ENCODE data around the gene CISD1.

The CISD1 gene

DNA sequence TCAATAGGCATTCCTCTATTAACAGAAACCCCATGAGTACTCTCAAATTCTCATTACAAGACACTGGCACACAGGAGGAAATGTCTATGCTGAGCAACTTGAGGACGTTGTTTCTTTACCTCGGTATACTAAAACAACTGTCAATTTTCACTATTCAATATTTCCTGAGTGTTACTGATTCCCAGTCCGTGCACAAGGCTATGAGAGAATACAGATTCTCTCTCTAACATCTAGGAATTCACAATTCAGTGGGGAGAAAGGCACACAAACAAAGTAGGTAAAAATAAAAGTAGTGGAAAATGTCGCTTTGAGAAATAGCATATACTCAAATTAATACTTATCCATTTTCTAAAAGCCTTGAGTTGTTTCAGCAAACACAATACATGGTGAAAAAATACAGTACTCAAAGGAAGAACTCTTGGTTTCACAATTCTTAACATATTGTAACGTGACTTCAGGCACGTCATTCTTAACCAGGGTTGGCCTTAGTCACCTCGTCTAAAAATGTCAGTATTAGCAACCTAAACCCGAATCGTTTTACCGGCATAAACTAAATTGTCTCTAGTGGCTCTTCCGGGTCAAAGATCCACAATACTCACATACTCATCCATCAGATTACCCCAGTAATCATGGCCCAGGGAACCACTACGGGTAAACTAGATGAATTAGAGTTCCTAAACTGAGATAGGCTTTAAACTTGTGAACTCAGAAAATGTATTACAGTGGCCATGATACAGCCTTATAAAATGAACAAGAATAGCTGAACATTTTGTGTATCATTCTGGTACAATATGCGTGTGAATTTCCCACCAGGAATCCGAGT is 2.7 kb upstream of the CISD1 start:
- peak; percentile 74 for DNase-seq (ENCODE audit: low read depth)

DNA sequence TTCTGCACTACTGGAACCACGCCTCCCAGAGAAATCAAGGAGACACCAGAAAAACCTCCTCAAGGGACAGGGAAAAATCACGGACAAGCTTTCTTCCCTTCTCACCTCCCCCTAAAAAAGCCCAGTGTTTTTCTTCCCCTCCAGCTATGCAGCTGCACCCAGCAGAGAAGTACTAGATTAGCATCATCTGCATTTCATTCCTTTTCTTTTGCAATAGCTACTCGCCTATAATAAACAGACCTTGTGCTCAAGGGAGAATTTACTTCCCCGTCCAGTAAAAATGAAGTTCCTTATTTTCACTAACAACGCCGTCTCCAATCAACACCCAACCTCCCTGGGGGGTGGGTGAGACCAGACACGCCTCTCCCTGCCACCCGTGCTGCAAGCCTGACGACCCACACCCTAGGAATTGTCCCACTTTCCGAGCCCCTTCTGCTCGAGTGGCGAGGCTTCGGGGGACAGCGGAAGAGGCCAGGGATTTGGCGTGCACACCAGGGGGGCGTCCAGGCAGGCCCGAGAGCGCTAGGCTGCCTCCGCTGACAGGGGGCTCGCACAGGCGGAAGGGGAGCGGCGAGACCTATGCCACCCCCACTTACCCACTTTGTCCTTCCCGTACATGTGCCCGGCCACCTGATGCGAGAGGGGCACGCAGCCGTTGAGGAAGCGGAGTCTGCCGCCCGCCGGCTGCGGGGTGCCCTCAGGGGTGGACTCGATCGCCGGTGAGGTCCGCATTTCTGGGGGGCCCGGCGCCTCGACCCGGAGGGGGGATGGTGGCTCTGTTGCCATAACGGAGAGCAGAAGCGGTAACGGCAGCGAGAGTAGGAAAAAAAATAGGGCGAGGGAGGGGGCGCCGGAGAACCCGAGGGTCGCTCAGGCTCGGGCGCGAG is 1.9 kb upstream of the CISD1 start:
- peak; percentile 78 for DNase-seq (ENCODE audit: low read depth)

GRCh38 chr10:58267713-58268453 is 1.1 kb upstream of the CISD1 start, which contains the start of gene IPMK:
Gene IPMK (minus strand): TSS chr10:58267894. CDS start chr10:58267611, 283 bp downstream.
- peak; percentile 93 for DNase-seq (ENCODE audit: low read depth)

DNA sequence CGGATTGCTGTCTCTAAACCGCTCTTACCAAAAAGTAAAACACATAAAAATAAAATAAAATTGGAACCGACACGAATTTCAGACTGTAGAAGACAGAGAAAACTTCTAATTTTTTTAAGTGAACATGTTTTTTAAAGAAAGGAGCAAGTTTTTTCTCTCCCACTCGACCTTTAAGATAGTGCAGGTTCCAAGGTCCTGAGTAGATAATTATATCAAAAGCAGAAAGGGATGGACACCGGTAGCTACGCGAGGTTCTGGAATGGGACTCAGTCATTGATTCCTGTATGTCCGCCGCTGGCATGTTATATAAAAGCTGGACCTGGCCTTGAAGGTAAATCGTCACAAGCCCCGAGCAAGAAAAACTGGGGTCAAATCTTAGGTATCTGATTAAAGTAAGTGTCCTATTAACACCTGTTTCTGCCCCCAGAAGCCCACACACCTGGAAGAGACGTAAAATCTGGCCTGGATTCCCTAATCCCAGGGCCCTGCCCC is 462 bp upstream of the CISD1 start:
- no peak for DNase-seq (ENCODE audit: low read depth)

DNA sequence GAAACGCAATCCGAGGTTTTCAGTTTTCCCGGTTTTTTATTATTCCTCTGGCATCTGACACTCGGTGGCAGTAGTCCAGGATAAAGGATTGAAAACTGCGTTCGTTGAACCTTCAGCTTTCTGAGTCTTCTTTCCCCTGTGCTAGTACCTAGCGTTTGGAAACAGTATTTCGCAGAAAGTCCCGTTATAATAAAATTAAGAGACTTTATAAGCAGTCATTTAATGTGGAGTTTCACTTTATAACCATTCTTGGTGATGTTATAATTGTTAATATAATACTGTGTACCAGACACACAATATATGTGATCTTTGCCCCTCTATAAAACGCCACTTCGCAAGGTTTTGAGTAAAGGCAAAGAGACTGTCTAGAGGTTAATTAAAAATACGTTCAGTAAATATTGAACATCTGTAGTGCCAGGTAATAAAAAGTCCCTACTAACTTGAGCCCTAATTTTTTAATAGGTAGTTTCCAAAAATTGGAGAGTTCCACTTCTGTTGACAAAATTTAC is 874 bp downstream of the CISD1 start:
- no peak for DNase-seq (ENCODE audit: low read depth)

DNA sequence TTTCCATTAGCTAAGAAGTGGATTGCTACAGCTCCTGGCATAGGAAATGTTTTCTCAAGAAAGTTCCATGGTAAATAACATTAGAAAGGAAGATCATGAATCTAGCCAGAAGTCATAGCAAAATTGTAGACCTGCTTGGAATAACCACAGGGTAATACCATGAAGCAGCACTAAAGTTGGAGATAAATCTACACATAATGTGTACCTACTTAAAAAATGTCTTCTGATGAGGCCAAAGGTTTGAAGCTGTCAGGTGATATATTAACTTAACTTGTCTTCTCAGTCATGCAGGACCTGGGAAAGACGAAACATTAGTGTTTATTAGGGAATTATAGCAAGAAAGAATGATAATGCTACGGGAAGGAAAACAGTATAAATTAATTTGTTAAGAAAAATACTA is 6.3 kb downstream of the CISD1 start:
- no peak for DNase-seq (ENCODE audit: low read depth)

GRCh38 chr10:58275908-58276307 is 6.9 kb downstream of the CISD1 start:
- DNase-seq (ENCODE audit: low read depth) = peak; percentile 81

DNA sequence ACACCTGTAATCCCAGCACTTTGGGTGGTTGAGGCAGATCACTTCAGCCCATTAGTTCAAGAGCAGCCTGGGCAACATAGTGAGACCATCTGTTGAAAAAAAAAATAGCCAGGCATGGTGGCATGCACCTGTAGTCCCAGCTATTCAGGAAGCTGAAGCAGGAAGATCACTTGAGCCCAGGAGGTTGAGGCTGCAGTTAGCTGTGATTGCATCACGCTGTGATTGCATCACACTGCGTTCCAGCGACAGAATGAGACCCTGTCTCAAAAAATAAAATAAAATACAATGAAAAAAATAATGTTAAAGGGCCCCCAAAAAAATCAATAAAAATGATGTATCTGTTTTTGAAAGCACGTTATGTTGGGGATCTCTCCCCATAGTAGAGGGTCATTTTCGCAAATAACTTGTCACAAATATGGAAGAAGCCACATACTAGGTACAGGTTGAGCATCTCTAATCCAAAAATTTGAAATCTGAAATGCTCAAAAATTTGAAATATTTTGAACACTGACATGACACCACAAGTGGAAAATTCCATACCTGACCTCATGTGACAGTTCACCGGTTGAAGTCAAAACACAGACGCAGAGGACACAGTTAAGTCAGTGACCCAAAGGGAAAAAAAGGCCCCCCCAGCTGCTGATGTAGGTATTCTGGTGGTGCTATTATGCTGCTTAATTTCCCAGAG is 9.5 kb downstream of the CISD1 start:
- DNase-seq (ENCODE audit: low read depth) = no peak

GRCh38 chr10:58278962-58279307 is 10.0 kb downstream of the CISD1 start:
- no peak for DNase-seq (ENCODE audit: low read depth)

DNA sequence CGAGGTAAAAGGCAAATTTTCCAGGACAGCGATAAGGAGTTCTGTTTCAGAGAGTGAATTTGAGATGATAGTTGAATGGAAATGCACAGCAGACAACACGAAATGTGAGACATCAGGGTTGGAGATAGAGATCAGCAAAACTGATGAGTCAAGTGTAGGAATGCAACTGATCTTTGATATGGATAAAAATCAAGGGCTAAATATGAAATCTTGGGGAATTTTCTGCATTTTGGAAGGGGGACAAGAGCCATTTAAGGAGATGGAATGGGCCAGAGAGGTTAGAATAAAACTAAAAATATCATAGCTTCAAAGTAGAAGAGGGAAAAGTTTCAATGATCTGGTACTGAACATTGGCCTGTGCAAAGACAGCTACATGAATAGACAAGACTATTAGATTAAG is 11.5 kb downstream of the CISD1 start:
- DNase-seq (ENCODE audit: low read depth) = peak; percentile 88

DNA sequence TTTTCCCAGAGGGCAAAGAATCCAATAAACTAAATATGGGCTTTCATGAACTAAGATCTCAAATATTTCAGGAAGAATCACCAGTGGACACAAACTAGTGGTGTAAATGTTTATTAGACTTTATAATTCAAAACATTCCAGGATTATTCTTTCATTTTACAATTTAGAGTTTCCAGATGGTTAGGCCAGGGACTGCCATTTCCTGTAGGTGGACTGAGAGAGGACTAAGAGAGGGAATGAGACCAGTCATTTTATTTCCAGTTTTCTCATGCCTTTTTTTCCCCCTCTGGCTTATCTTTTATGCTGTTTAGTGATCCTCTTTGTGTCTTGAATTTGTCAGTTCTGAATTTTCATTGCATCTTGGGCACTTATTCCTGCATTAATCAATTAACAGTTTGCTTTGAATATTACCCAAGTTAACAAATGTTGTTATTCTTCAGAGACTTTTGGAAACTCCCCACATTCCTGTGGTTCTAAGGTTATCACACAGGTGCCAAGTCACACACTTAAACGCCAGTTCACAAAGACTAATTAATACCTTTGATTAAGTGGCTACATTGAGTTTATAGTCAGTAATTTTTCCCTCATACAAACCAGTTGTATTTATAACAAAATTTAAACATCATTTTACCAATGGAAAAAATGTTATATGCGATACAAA is 12.3 kb downstream of the CISD1 start:
- peak; percentile 77 for DNase-seq (ENCODE audit: low read depth)

DNA sequence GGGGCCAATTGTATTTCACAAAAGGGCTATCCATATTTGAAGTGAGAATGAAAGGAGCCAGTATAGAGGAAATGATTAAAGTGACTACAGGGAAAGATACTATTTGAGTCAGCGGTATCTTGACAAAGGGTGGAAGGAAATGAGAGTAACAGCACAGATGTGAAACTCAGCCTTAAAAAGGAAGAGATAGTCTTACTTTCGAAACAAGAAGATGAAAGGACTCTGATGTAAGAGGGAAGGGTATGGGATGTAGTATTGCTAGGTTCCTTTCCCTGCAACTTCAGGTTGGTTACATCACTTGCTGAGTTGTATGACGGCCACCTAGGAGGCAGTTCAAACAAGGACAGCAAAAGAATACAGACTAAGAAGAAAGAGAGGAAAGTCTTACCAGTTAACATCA is 13.7 kb downstream of the CISD1 start:
- no peak for DNase-seq (ENCODE audit: low read depth)

- DNase-seq (ENCODE audit: low read depth) = peak; percentile 67
Observed at GRCh38 chr10:58291538-58292174, 22.7 kb downstream of the CISD1 start.

DNA sequence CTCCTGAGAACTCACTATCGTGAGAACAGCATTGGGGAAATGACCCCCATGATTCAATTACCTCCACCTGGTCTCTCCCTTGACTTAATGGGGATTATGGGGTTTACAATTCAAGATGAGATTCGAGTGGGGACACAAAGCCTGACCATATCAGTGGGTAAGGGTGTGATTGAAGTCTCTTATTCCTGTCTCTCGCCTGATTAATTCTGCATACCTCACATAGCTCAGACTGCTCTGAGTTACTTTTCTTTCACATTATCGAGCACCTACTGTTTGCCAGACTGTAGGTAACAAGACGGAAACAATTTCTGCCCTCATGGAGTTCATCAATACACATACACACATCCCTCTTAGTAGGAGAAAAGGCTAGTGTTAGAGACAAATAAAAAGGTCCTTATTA is 25.0 kb downstream of the CISD1 start:
- no peak for DNase-seq (ENCODE audit: low read depth)

GRCh38 chr10:58299580-58299979 is 30.6 kb downstream of the CISD1 start:
- peak; percentile 56 for DNase-seq (ENCODE audit: low read depth)

- no peak for DNase-seq (ENCODE audit: low read depth)
Observed at GRCh38 chr10:58300676-58301075, 31.7 kb downstream of the CISD1 start.

- DNase-seq (ENCODE audit: low read depth) = no peak
Observed at GRCh38 chr10:58302254-58302653, 33.3 kb downstream of the CISD1 start.

GRCh38 chr10:58304099-58304633 is 35.2 kb downstream of the CISD1 start:
- DNase-seq (ENCODE audit: low read depth) = no peak

- DNase-seq (ENCODE audit: low read depth) = no peak
Observed at GRCh38 chr10:58305821-58306220, 36.9 kb downstream of the CISD1 start.

DNA sequence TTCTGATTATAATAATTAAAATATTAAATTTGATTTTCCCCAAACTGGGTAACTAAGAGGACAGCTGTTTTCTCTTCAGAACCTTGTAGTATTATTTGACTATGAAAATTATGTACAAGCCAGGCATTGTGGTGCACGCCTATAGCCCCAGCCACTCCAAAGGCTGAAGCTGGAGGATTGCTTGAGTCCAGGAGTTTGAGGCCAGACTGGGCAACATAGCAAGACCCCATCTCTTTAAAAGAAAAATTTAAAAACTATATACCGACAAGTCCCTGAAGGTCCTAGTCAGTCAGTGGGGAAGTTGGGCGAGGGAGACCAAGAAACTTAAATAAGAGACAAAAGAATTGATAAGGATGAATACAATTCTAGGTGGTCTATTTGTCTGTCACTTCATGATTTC is 38.7 kb downstream of the CISD1 start:
- no peak for DNase-seq (ENCODE audit: low read depth)

Measured in EH (cell line).